ENCODE measurements around the gene FEM1A.
A peak's percentile ranks its signal among the peaks of the same experiment; 100 is the strongest.
"Not testable (repeated sequence)": the region's sequence is repeated elsewhere in the genome, so short reads cannot be mapped to it uniquely, and the experiment has no call there.

The FEM1A gene

DNA sequence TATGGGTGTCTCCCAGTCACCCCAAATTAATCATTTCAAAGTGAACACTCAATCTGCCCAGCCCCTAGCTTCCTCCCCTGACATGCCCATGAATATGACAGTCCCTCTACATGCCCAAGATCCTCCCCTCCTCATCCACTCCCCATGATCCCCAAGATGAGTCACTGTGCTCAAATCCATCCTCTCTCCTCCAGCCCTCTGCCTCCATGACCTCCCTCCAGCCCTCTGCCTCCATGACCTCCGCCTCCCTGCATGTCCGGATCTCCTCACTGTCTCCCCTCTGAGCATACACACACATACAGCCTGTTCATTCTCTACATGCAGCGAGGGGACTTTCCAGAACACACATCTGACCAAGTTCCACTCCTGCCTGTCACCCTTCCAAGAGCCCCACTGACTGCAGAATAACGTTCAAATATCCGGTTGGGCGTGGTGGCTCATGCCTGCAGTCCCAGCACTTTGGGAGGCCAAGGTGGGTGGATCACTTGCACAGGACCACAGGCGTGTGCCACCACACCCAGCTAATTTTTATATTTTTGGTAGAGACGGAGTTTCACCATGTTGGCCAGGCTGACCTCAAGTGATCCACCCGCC is 18.4 kb upstream of the FEM1A start:
- no peak for DNase-seq (ENCODE audit: low read depth)
- in situ Hi-C loops (cut with HindIII; ENCODE audit: low sequenced_read_pairs): no loop called here
- no peak overlapping the region for H3K4me3 ChIP-seq (ENCODE audit: low read depth, low read length)
- TF ChIP-seq, protein P1, sequence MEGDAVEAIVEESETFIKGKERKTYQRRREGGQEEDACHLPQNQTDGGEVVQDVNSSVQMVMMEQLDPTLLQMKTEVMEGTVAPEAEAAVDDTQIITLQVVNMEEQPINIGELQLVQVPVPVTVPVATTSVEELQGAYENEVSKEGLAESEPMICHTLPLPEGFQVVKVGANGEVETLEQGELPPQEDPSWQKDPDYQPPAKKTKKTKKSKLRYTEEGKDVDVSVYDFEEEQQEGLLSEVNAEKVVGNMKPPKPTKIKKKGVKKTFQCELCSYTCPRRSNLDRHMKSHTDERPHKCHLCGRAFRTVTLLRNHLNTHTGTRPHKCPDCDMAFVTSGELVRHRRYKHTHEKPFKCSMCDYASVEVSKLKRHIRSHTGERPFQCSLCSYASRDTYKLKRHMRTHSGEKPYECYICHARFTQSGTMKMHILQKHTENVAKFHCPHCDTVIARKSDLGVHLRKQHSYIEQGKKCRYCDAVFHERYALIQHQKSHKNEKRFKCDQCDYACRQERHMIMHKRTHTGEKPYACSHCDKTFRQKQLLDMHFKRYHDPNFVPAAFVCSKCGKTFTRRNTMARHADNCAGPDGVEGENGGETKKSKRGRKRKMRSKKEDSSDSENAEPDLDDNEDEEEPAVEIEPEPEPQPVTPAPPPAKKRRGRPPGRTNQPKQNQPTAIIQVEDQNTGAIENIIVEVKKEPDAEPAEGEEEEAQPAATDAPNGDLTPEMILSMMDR (IDR thresholded peaks at IDR 0.05; ENCODE audit: low read depth, low read length, missing control alignments): no peak

DNA sequence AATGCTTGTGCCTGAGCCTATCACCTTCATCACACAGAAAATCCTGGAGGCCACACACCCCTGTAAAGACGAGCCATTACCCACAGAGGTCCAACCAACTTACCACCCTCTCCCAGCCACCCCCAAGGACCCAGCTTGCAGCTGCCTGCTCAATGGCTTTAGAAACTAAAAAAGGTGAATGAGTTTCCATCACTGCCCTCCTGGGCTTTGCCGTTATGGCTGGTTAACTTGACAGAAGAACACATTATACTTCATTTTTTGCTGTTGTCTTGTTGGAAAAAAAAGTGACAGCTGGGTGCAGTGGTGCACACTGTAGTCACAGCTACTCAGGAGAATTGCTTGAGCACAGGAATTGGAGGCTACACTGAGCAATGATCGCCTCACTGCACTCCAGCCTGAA is 17.4 kb upstream of the FEM1A start:
- TF ChIP-seq, protein P1 (IDR thresholded peaks at IDR 0.05; ENCODE audit: low read depth, low read length, missing control alignments): no peak
- DNase-seq (ENCODE audit: low read depth): no peak
- no peak overlapping the region for H3K4me3 ChIP-seq (ENCODE audit: low read depth, low read length)
- in situ Hi-C loops (cut with HindIII; ENCODE audit: low sequenced_read_pairs): no loop called here

DNA sequence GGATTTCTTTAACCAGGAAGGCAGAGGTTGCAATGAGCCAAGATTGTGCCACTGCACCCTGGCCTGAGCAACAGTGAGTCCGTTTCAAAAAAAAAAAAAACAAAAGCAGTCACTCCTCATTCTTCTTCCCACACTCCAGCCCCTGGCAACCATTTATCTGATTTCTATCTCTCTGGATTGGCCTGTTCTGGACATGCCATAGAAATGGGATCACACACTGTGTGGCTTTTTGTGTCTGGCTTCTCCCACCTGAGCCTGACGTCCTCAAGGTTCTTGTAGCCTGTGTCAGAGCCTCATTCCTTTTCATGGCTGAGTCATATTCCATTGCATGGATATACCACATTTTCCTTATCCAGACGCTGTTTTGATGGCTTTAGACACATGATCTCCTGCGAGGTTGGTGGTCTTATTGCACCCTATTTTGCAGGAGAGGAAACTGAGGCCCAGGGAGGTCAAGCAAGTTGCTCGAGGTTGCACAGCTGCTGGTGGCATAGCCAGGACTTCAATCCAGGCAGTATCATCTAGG is 15.8 kb upstream of the FEM1A start:
- DNase-seq (ENCODE audit: low read depth): no peak
- TF ChIP-seq, protein P1 (IDR thresholded peaks at IDR 0.05; ENCODE audit: low read depth, low read length, missing control alignments): no peak
- H3K4me3 ChIP-seq (ENCODE audit: low read depth, low read length): no peak overlapping the region
- in situ Hi-C loops (cut with HindIII; ENCODE audit: low sequenced_read_pairs): no loop called here

DNA sequence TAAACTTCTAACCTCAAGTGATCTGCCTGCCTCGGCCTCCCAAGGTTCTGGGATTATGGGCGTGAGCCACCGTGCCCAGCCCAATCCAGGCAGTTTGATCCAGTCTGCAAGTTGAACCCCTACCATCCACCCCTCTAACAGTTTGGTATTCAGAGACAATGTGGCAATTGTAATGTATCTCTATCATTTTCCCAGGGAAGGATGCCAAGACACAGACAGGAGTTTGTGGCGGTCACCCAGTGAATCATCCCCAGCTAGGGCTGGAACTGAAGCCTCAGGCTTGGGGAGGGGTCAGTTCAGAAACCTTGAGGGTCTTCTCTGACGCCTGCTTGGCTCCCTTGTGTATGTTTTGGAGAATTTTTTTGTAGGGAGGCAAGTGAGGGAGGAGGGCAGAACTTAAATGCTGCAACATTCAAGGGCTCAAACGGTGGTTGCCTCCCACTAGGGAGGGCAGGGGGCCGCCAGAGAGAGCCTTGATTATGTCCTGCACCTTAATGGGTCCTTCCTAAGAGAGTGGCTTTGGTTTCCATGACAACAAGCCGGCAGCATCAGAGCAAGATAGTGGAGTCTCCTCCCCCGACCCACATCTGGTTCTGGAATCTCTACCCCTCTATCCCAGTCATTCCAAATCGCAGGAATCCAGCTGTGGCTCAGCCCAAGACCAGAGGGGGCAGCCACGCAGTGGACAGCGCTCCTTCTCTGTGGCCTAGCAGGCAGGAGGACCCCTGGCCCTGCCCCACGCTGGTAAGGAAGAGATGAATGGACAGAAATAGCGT is 14.9 kb upstream of the FEM1A start:
- in situ Hi-C loops (cut with HindIII; ENCODE audit: low sequenced_read_pairs): no loop called here
- TF ChIP-seq, protein P1 (IDR thresholded peaks at IDR 0.05; ENCODE audit: low read depth, low read length, missing control alignments): no peak
- no peak overlapping the region for H3K4me3 ChIP-seq (ENCODE audit: low read depth, low read length)
- no peak for DNase-seq (ENCODE audit: low read depth)

DNA sequence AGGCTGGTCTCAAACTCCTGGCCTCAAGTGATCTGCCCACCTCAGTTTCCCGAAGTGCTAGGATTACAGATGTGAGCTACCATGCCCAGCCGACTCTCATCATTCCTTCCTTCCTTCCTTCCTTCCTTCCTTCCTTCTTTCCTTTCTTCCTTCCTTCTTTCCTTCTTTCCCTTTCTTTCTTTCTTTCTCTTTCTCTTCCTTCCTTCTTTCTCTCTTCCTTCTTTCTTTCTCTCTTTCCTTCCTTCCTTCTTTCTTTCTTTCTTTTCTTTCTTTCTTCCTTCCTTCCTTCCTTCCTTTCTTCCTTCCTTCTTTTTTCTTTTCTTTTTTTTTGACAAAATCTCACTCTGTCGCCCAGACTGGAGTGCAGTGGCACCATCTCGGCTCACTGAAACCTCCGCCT is 13.4 kb upstream of the FEM1A start:
- H3K4me3 ChIP-seq (ENCODE audit: low read depth, low read length); in situ Hi-C loops (cut with HindIII; ENCODE audit: low sequenced_read_pairs); DNase-seq (ENCODE audit: low read depth): not testable (repeated sequence)

GRCh38 chr19:4780860-4781259 is 10.7 kb upstream of the FEM1A start:
- TF ChIP-seq, protein P1 (IDR thresholded peaks at IDR 0.05; ENCODE audit: low read depth, low read length, missing control alignments): no peak
- no peak overlapping the region for H3K4me3 ChIP-seq (ENCODE audit: low read depth, low read length)
- in situ Hi-C loops (cut with HindIII; ENCODE audit: low sequenced_read_pairs): no loop called here
- DNase-seq (ENCODE audit: low read depth): no peak

DNA sequence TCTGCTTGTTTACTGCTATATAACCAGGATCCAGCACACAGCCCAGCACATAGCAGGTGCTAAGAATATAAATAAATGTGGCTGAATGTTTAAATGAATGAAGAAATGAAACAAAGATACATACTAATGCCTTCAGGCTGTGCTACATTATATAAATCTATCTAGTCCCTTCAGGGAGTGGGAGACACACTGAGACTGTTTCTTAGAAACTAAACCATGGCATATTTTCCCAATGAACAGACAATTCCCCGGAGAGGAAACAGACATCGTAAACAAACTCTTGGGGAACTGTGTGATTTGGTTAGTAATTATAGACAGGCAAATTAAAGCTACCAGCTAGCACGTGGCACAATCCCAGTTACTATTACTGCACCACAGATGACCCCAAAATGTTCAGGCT is 9.7 kb upstream of the FEM1A start:
- in situ Hi-C loops (cut with HindIII; ENCODE audit: low sequenced_read_pairs): no loop called here
- no peak for DNase-seq (ENCODE audit: low read depth)
- TF ChIP-seq, protein P1 (IDR thresholded peaks at IDR 0.05; ENCODE audit: low read depth, low read length, missing control alignments): no peak
- no peak overlapping the region for H3K4me3 ChIP-seq (ENCODE audit: low read depth, low read length)

GRCh38 chr19:4786412-4787016 is 5.0 kb upstream of the FEM1A start:
- in situ Hi-C loops (cut with HindIII; ENCODE audit: low sequenced_read_pairs); DNase-seq (ENCODE audit: low read depth); H3K4me3 ChIP-seq (ENCODE audit: low read depth, low read length): not testable (repeated sequence)

DNA sequence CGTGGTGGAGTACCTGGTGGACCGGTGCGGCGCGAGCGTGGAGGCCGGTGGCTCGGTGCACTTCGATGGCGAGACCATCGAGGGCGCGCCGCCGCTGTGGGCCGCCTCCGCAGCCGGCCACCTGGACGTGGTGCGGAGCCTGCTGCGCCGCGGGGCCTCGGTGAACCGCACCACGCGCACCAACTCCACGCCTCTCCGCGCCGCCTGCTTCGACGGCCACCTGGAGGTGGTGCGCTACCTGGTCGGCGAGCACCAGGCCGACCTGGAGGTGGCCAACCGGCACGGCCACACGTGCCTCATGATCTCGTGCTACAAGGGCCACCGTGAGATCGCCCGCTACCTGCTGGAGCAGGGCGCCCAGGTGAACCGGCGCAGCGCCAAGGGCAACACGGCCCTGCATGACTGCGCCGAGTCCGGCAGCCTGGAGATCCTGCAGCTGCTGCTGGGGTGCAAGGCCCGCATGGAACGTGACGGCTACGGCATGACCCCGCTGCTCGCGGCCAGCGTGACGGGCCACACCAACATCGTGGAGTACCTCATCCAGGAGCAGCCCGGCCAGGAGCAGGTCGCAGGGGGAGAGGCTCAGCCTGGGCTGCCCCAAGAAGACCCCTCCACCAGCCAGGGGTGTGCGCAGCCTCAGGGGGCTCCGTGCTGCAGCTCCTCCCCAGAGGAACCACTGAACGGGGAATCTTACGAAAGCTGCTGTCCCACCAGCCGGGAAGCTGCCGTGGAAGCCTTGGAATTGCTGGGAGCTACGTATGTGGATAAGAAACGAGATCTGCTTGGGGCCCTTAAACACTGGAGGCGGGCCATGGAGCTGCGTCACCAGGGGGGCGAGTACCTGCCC is 708 bp downstream of the FEM1A start:
- DNase-seq (ENCODE audit: low read depth): not testable (repeated sequence)
- H3K4me3 ChIP-seq (ENCODE audit: low read depth, low read length): peak overlapping the region; percentile 70

More for the DNA sequence above, 708 bp downstream of the FEM1A start:
- in situ Hi-C loops (cut with HindIII; ENCODE audit: low sequenced_read_pairs): not testable (repeated sequence)
